GM10266 (cell line): ENCODE measurements around the gene HACD1.

ENCODE experiments used
- DNase-seq: peaks from one replicate; pipeline ENCODE4 v3.0.0; 2012; ENCODE audit errors: extremely low spot score
- TF ChIP-seq, protein P1 (sequence below): IDR thresholded peaks from 2 replicates; pipeline ENCODE4 v1.5.1; 2012; ENCODE audit warnings: mild to moderate bottlenecking, low read depth; ENCODE audit not compliant: control insufficient read depth, insufficient read depth; ENCODE audit errors: missing control alignments

Gene HACD1

DNA sequence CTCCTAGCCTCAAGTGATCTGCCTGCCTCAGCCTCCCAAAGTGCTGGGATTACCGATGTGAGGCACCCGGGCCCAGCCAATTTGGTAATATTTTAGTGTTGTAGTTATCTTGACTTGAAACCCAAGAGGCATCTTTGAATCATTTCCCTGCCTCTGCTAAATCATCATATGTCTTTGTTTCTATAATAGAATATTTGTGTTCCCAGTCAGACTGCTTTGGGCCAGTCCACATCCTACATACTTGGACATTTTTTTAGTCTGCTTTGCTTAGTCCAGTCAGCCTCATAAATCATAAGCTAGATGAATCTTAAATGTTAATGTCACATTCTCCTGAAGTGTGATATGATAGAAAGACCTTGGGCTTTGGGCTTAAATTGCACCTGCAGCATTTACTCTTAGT lies 32.7 kb upstream of the HACD1 start:
- DNase-seq = no peak
- TF ChIP-seq, protein P1, sequence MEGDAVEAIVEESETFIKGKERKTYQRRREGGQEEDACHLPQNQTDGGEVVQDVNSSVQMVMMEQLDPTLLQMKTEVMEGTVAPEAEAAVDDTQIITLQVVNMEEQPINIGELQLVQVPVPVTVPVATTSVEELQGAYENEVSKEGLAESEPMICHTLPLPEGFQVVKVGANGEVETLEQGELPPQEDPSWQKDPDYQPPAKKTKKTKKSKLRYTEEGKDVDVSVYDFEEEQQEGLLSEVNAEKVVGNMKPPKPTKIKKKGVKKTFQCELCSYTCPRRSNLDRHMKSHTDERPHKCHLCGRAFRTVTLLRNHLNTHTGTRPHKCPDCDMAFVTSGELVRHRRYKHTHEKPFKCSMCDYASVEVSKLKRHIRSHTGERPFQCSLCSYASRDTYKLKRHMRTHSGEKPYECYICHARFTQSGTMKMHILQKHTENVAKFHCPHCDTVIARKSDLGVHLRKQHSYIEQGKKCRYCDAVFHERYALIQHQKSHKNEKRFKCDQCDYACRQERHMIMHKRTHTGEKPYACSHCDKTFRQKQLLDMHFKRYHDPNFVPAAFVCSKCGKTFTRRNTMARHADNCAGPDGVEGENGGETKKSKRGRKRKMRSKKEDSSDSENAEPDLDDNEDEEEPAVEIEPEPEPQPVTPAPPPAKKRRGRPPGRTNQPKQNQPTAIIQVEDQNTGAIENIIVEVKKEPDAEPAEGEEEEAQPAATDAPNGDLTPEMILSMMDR = no peak

DNA sequence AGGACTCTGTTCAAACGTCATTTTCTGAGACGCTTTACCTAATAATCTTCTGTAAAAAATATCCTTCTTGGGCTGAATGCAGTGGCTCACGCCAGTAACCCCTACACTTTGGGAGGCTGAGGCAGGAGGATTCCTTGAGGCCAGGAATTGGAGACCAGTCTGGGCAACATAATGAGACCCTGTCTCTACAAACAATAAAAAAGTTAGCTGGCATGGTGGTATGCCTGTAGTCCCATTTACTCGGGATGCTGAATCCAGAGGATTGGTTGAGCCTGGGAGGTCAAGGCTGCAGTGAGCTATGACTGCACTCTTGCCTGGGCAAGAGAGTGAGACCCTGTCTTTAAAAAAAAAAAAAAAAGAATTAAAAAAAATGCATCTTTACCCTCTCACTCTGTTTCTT lies 31.9 kb upstream of the HACD1 start:
- no peak for DNase-seq
- TF ChIP-seq, protein P1 = no peak

DNA sequence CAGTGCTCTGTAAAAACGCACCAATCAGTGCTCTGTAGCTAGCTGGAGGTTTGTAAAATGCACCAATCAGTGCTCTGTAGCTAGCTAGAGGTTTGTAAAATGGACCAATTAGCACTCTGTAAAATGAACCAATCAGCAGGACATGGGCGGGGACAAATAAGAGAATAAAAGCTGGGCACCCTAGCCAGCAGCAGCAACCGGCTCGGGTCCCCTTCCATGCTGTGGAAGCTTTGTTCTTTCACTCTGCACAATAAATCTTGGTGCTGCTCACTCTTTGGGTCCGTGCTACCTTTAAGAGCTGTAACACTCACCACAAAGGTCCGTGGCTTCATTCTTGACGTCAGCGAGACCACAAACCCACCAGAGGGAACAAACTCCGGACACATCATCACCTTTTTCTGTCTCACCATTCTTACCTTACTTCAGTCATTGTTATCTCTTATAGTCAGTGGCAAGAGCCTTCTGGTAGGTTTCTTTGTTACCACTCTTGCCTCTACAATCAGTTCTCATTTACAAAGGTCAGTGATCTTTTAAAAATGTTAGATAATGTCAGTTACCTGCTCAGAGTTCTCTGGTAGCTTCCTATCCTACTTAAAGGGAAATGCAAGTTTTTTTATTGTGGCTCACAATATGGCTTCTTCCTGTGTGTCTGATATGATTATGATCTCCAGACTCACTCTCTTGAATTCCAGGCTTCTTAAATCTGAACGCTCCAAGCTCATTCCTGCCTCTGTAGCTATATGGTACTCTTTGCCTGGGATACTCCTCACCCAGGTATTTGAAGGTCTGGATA lies 31.3 kb upstream of the HACD1 start:
- TF ChIP-seq, protein P1 = no peak
- no peak for DNase-seq

DNA sequence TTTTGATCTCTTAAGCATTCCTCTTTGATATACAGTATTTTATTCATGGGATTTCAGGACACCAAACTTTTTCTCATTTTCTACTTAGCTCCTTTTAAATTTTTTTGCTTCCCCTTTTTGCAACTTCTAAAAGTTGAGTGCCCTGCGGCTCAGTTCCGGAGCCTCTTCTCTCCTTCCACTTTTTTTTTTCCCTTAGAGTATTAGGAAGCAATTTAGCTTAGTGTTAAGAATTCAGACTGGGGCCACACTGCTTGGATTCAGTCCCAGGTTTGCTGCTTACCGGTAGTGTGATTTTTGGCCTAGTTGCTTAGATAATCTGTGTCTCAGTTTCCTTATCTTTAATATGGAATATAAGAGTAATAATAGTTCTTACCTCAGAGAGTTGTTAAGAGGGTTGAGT lies 30.2 kb upstream of the HACD1 start:
- TF ChIP-seq, protein P1 = no peak

DNA sequence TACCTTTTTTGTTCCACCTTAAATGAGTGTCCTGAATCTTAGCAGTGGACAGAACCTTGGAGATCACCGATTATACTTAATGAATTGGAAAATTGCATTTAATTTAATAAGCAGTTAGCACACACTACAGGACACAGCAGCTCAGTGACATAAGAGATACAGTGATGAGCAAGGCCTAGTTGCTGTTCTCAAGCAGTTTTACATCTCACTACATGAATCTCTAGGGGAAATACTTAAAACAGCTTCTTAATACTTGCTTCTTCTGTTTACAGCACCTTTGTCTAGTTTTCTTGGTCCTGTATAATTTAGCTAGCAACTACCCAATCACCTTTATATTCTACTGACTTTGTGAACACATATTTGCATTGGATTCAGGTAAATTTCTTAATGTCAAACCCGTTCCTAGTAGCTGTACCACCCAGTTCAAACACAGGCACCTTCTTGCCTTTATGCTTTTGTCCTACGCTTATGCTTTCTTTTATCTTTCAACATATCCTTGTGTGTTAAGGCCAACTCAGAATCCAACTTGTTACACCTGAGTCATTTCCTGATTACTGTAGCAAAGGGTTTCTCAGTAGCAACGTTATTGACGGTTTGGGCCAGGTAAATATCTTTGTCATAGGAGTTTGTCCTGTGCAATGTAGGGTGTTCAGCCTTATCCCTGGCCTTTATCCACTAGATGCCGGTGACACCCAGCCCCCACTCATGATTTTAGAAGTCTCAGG lies 28.6 kb upstream of the HACD1 start:
- TF ChIP-seq, protein P1 = no peak
- no peak for DNase-seq

More for the DNA sequence above, 30.2 kb upstream of the HACD1 start:
- DNase-seq = no peak

DNA sequence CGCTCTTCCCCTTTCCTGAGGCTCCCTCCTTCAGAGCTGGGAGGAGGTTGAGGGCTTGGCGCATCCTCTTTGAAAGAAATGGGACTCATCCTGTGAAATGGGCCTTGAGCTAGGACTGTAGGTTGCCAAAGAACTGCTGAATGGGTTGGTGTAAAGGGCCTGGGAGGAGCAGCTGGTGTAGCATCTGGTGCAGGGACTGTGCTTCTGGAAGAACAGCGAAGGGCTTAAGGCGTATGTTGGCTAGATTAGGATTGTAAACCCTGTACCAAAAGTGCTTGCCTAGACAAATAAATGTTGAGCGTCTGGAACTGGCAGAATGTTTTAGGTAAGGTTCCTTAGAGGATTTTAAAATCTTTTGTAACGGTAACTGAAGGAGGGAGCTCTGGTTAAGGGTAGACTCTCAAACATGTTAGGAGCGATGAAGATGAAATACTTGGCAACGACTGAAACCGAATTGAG lies 27.3 kb upstream of the HACD1 start:
- DNase-seq = no peak
- TF ChIP-seq, protein P1 = no peak
